ENCODE results near the gene TRRAP.

TRRAP gene

DNA sequence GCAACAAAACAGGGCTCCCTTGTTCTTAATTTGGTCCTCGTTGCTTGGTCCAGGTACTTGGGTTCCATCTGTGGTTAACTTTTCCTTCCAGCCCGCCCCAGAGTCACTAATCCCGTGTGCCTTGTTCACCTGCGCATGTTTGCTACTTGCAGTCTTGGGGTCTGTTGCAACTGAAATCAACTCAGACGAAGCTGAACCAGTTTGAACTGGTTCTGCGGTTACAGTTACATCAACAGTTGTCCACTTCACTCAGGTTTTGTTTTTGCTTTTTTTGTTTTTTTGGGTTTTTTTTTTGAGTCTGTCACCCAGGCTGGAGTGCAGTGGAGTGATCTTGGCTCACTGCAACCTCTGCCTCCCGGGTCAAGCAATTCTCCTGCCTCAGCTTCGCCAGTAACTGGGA is 34.7 kb downstream of the TRRAP start:
- H3K27me3 ChIP-seq (ENCODE audit: control insufficient read depth, insufficient read depth, low read length): no peaks in the 10 kb centered on the region
- no peak overlapping the region for H3K27ac ChIP-seq (ENCODE audit: low read length)
- no CpG with 5 or more reads among the region's 8 CpGs for WGBS (ENCODE audit: insufficient coverage, insufficient read length)
- no peaks in the 10 kb centered on the region for H3K4me1 ChIP-seq (ENCODE audit: control insufficient read depth, insufficient read depth, low read length)
- DNase-seq (ENCODE audit: low read depth, low spot score): no peak
- peaks cover 43% of the 10 kb centered on the region for H3K36me3 ChIP-seq (ENCODE audit: control insufficient read depth, insufficient read depth, low read length)
- no peaks in the 10 kb centered on the region for H3K9me3 ChIP-seq (ENCODE audit: control insufficient read depth, insufficient read depth, low read length)
- H3K4me3 ChIP-seq (ENCODE audit: low read length): no peak overlapping the region

DNA sequence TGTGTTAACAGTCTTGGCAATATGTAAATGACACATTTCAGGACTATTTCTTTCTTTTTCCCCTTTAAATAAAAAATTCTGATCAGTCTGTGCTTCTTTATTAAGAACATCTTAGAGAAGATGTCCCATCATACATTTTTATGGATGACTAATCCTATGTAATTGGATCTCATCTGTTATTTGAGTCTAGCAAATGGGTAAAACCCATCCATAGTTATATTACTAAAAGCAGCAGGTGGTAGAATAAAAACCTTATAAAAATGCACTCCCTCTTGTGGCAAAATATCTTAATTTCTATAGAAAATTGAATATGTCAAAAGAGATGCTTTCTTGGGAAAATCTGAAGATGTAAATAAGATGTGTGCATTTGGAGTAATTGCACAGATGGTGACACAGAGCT is 35.3 kb downstream of the TRRAP start:
- H3K9me3 ChIP-seq (ENCODE audit: control insufficient read depth, insufficient read depth, low read length): no peaks in the 10 kb centered on the region
- H3K36me3 ChIP-seq (ENCODE audit: control insufficient read depth, insufficient read depth, low read length): peaks cover 40% of the 10 kb centered on the region
- H3K4me3 ChIP-seq (ENCODE audit: low read length): no peak overlapping the region
- DNase-seq (ENCODE audit: low read depth, low spot score): no peak
- H3K27ac ChIP-seq (ENCODE audit: low read length): no peak overlapping the region
- no peaks in the 10 kb centered on the region for H3K4me1 ChIP-seq (ENCODE audit: control insufficient read depth, insufficient read depth, low read length)
- no peaks in the 10 kb centered on the region for H3K27me3 ChIP-seq (ENCODE audit: control insufficient read depth, insufficient read depth, low read length)

- no peak for DNase-seq (ENCODE audit: low read depth, low spot score)
- Histone ChIP-seq H3K4me1 (ENCODE audit: control insufficient read depth, insufficient read depth, low read length) (no peaks in the 10 kb centered on the region), H3K36me3 (ENCODE audit: control insufficient read depth, insufficient read depth, low read length) (peaks cover 24% of the 10 kb centered on the region), H3K4me3 (ENCODE audit: low read length) (no peak overlapping the region), H3K27ac (ENCODE audit: low read length) (no peak overlapping the region), H3K9me3 (ENCODE audit: control insufficient read depth, insufficient read depth, low read length) (no peaks in the 10 kb centered on the region), H3K27me3 (ENCODE audit: control insufficient read depth, insufficient read depth, low read length) (no peaks in the 10 kb centered on the region)
- WGBS (ENCODE audit: insufficient coverage, insufficient read length): no CpG with 5 or more reads among the region's 12 CpGs
Measured at GRCh38 chr7:98917331-98917730, 39.0 kb downstream of the TRRAP start.

DNA sequence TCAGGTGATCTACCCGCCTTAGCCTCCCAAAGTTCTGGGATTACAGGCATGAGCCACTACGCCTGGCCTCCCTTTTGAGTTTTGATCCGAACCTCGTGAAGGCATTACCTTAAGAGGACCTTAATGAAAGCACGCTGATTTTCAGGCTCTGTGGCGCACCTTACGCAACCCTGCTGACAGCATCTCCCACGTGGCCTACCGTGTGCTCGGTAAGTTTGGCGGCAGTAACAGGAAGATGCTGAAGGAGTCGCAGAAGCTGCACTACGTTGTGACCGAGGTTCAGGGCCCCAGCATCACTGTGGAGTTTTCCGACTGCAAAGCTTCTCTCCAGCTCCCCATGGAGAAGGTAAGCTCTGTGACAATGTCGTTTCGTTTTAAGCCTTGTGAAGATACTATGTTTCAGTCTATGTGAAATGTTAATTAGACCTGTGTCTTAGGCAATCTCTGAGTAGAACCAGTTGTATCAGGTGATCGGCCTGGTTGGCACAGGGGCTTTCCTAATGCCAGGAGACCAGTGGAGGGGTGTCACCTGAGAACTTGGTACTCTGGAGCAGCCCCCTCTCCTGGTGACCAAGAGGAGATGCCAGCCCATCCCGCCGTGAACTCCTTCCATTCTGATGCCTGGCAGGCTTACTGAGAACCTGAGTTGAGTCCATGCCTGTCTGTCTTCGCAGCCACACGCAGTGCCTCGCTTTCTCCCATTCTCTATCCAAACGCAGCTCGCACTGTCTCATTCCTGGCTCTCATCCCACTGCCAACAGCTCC is 43.5 kb downstream of the TRRAP start:
- H3K4me1 ChIP-seq (ENCODE audit: control insufficient read depth, insufficient read depth, low read length): no peaks in the 10 kb centered on the region
- no peaks in the 10 kb centered on the region for H3K9me3 ChIP-seq (ENCODE audit: control insufficient read depth, insufficient read depth, low read length)
- H3K27me3 ChIP-seq (ENCODE audit: control insufficient read depth, insufficient read depth, low read length): no peaks in the 10 kb centered on the region
- WGBS (ENCODE audit: insufficient coverage, insufficient read length): no CpG with 5 or more reads among the region's 25 CpGs
- no peak overlapping the region for H3K4me3 ChIP-seq (ENCODE audit: low read length)
- H3K27ac ChIP-seq (ENCODE audit: low read length): no peak overlapping the region
- DNase-seq (ENCODE audit: low read depth, low spot score): no peak
- H3K36me3 ChIP-seq (ENCODE audit: control insufficient read depth, insufficient read depth, low read length): peaks cover 8% of the 10 kb centered on the region; the same call in 1 of the 2 replicates

DNA sequence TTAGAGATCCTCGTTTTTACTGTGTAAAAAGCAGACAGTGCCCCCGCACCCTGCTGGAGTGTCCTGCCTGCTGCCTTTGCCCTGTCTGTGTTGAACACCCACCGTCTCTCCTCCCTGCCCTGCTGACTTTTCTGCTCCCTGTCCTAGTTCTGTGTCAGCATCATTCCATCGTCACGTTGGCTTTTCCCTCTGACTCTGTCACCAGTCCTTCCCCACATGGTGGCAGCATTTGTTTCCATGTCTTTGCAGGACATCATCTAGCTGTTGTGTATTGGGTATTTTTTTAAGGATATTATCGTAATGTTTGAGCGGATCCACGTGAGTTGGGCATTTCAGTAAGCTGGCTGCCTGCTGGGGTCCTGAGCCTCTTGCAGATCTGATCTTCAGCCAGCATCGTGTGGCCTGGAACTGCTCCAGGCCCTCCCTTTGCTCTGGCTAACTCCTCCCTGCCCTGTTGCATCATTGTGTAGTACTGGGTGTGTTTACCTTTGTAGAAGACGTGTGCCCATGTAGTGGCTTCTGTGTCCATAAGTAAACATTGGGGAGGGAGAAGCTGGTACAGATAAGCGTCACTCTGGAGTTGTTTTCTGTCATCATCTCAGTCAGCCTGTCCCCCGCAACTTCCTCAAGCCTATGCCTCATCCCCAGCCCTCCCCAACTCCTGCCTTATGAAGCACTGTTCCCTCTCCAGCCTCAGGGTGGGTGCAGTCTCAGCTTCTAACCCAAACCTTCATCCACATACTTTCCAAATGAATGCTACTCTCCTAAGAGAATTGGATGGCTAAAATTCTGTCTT is 44.3 kb downstream of the TRRAP start:
- Histone ChIP-seq H3K4me3 (ENCODE audit: low read length) (no peak overlapping the region), H3K27ac (ENCODE audit: low read length) (no peak overlapping the region), H3K9me3 (ENCODE audit: control insufficient read depth, insufficient read depth, low read length) (no peaks in the 10 kb centered on the region), H3K27me3 (ENCODE audit: control insufficient read depth, insufficient read depth, low read length) (no peaks in the 10 kb centered on the region), H3K36me3 (ENCODE audit: control insufficient read depth, insufficient read depth, low read length) (peaks cover 8% of the 10 kb centered on the region; the same call in 1 of the 2 replicates), H3K4me1 (ENCODE audit: control insufficient read depth, insufficient read depth, low read length) (no peaks in the 10 kb centered on the region)
- WGBS (ENCODE audit: insufficient coverage, insufficient read length): no CpG with 5 or more reads among the region's 12 CpGs
- DNase-seq (ENCODE audit: low read depth, low spot score): no peak

- peaks cover 8% of the 10 kb centered on the region; the same call in 1 of the 2 replicates for H3K36me3 ChIP-seq (ENCODE audit: control insufficient read depth, insufficient read depth, low read length)
Measured at GRCh38 chr7:98923512-98923911, 45.2 kb downstream of the TRRAP start.

GRCh38 chr7:98927125-98927524 is 48.8 kb downstream of the TRRAP start:
- no peaks in the 10 kb centered on the region for H3K4me1 ChIP-seq (ENCODE audit: control insufficient read depth, insufficient read depth, low read length)
- H3K27me3 ChIP-seq (ENCODE audit: control insufficient read depth, insufficient read depth, low read length): no peaks in the 10 kb centered on the region
- peaks cover 21% of the 10 kb centered on the region for H3K36me3 ChIP-seq (ENCODE audit: control insufficient read depth, insufficient read depth, low read length)
- H3K27ac ChIP-seq (ENCODE audit: low read length): no peak overlapping the region
- H3K4me3 ChIP-seq (ENCODE audit: low read length): no peak overlapping the region
- no CpG with 5 or more reads among the region's 15 CpGs for WGBS (ENCODE audit: insufficient coverage, insufficient read length)
- H3K9me3 ChIP-seq (ENCODE audit: control insufficient read depth, insufficient read depth, low read length): no peaks in the 10 kb centered on the region
- no peak for DNase-seq (ENCODE audit: low read depth, low spot score)

More at GRCh38 chr7:98923512-98923911, 45.2 kb downstream of the TRRAP start:
- H3K27me3 ChIP-seq (ENCODE audit: control insufficient read depth, insufficient read depth, low read length): no peaks in the 10 kb centered on the region
- no peaks in the 10 kb centered on the region for H3K4me1 ChIP-seq (ENCODE audit: control insufficient read depth, insufficient read depth, low read length)
- no peaks in the 10 kb centered on the region for H3K9me3 ChIP-seq (ENCODE audit: control insufficient read depth, insufficient read depth, low read length)
- H3K27ac ChIP-seq (ENCODE audit: low read length): no peak overlapping the region
- H3K4me3 ChIP-seq (ENCODE audit: low read length): no peak overlapping the region
- no CpG with 5 or more reads among the region's 5 CpGs for WGBS (ENCODE audit: insufficient coverage, insufficient read length)
- DNase-seq (ENCODE audit: low read depth, low spot score): no peak

GRCh38 chr7:98930464-98930863 is 52.1 kb downstream of the TRRAP start:
- Histone ChIP-seq H3K9me3 (ENCODE audit: control insufficient read depth, insufficient read depth, low read length) (no peaks in the 10 kb centered on the region), H3K4me1 (ENCODE audit: control insufficient read depth, insufficient read depth, low read length) (no peaks in the 10 kb centered on the region), H3K27me3 (ENCODE audit: control insufficient read depth, insufficient read depth, low read length) (no peaks in the 10 kb centered on the region), H3K4me3 (ENCODE audit: low read length) (no peak overlapping the region), H3K27ac (ENCODE audit: low read length) (no peak overlapping the region), H3K36me3 (ENCODE audit: control insufficient read depth, insufficient read depth, low read length) (peaks cover 30% of the 10 kb centered on the region)
- DNase-seq (ENCODE audit: low read depth, low spot score): no peak
- no CpG with 5 or more reads among the region's 10 CpGs for WGBS (ENCODE audit: insufficient coverage, insufficient read length)

GRCh38 chr7:98930921-98931320 is 52.6 kb downstream of the TRRAP start:
- Histone ChIP-seq H3K27me3 (ENCODE audit: control insufficient read depth, insufficient read depth, low read length) (no peaks in the 10 kb centered on the region), H3K36me3 (ENCODE audit: control insufficient read depth, insufficient read depth, low read length) (peaks cover 30% of the 10 kb centered on the region), H3K27ac (ENCODE audit: low read length) (no peak overlapping the region), H3K4me3 (ENCODE audit: low read length) (no peak overlapping the region), H3K9me3 (ENCODE audit: control insufficient read depth, insufficient read depth, low read length) (no peaks in the 10 kb centered on the region), H3K4me1 (ENCODE audit: control insufficient read depth, insufficient read depth, low read length) (no peaks in the 10 kb centered on the region)
- no peak for DNase-seq (ENCODE audit: low read depth, low spot score)
- WGBS (ENCODE audit: insufficient coverage, insufficient read length): no CpG with 5 or more reads among the region's 3 CpGs

GRCh38 chr7:98933321-98933720 is 55.0 kb downstream of the TRRAP start:
- H3K27ac ChIP-seq (ENCODE audit: low read length): no peak overlapping the region
- DNase-seq (ENCODE audit: low read depth, low spot score): no peak
- no peaks in the 10 kb centered on the region for H3K27me3 ChIP-seq (ENCODE audit: control insufficient read depth, insufficient read depth, low read length)
- H3K4me1 ChIP-seq (ENCODE audit: control insufficient read depth, insufficient read depth, low read length): no peaks in the 10 kb centered on the region
- peaks cover 38% of the 10 kb centered on the region for H3K36me3 ChIP-seq (ENCODE audit: control insufficient read depth, insufficient read depth, low read length)
- no peak overlapping the region for H3K4me3 ChIP-seq (ENCODE audit: low read length)
- WGBS (ENCODE audit: insufficient coverage, insufficient read length): no CpG with 5 or more reads among the region's 13 CpGs
- no peaks in the 10 kb centered on the region for H3K9me3 ChIP-seq (ENCODE audit: control insufficient read depth, insufficient read depth, low read length)

Measured in iPS DF 6.9 (cell line).